HG03135 (cell line): Measurements from ENCODE around the gene LALBA.
"Not testable (repeated sequence)": the region's sequence is repeated elsewhere in the genome, so short reads cannot be mapped to it uniquely, and the experiment has no call there.

ENCODE experiments used
- ATAC-seq: cut with Tn5 transposase; IDR thresholded peaks from one replicate; pipeline ENCODE4 v1.9.1; 2021; ENCODE audit warnings: mild to moderate bottlenecking, moderate library complexity; ENCODE audit not compliant: unreplicated experiment

Gene LALBA

GRCh38 chr12:48532601-48533000, 37.2 kb downstream of the LALBA start:
- no peak for ATAC-seq

- ATAC-seq = no peak
Observed at GRCh38 chr12:48527891-48528670, 41.8 kb downstream of the LALBA start.

GRCh38 chr12:48525332-48525731, 44.5 kb downstream of the LALBA start, which contains the start of gene OR8S1:
OR8S1 (plus strand) TSS chr12:48525632; CDS start chr12:48525632, 0 bp downstream.
- ATAC-seq = no peak

GRCh38 chr12:48520381-48520780, 49.5 kb downstream of the LALBA start:
- not testable (repeated sequence) for ATAC-seq
